ENCODE data around the gene CTDNEP1.
A peak's percentile ranks its signal among the peaks of the same experiment; 100 is the strongest.

CTDNEP1 gene

GRCh38 chr17:7251661-7252175 is at the start of gene CTDNEP1:
TSS of gene CTDNEP1 (minus strand) at chr17:7251734. CDS start at chr17:7251296, 438 bp downstream.
- peak; percentile 94 for DNase-seq

- peak; percentile 24 for DNase-seq
Observed at GRCh38 chr17:7296189-7296861, 44.8 kb upstream of the CTDNEP1 start.

- DNase-seq: no peak
Observed at GRCh38 chr17:7295230-7296180, 44.0 kb upstream of the CTDNEP1 start.

GRCh38 chr17:7294614-7295153 is 43.1 kb upstream of the CTDNEP1 start, which contains the start of gene YBX2:
TSS of gene YBX2 (minus strand) at chr17:7294639. CDS start at chr17:7294500, 139 bp downstream.
- peak; percentile 86 for DNase-seq

GRCh38 chr17:7293816-7294613 is 42.5 kb upstream of the CTDNEP1 start:
- DNase-seq: no peak

GRCh38 chr17:7293159-7293558 is 41.6 kb upstream of the CTDNEP1 start:
- DNase-seq: no peak

GRCh38 chr17:7292729-7293128 is 41.2 kb upstream of the CTDNEP1 start:
- no peak for DNase-seq

GRCh38 chr17:7292194-7292593 is 40.7 kb upstream of the CTDNEP1 start:
- DNase-seq: no peak

- no peak for DNase-seq
Observed at GRCh38 chr17:7290685-7291084, 39.2 kb upstream of the CTDNEP1 start.

GRCh38 chr17:7290166-7290565 is 38.6 kb upstream of the CTDNEP1 start:
- DNase-seq: no peak

- DNase-seq: no peak
Observed at GRCh38 chr17:7289256-7290032, 37.9 kb upstream of the CTDNEP1 start.

- DNase-seq: no peak
Observed at GRCh38 chr17:7285679-7286078, 34.1 kb upstream of the CTDNEP1 start.

GRCh38 chr17:7284911-7285310 is 33.4 kb upstream of the CTDNEP1 start:
- DNase-seq: no peak

- no peak for DNase-seq
Observed at GRCh38 chr17:7283471-7284216, 32.1 kb upstream of the CTDNEP1 start.

GRCh38 chr17:7282752-7283321 is 31.3 kb upstream of the CTDNEP1 start:
- DNase-seq: no peak

GRCh38 chr17:7281953-7282751 is 30.6 kb upstream of the CTDNEP1 start:
- no peak for DNase-seq

- DNase-seq: peak; percentile 73
Observed at GRCh38 chr17:7281074-7281952, 29.8 kb upstream of the CTDNEP1 start, which contains the start of gene SLC2A4. TSS of gene SLC2A4 (plus strand) at chr17:7281718. CDS start at chr17:7281935, 217 bp downstream.

GRCh38 chr17:7280519-7281073 is 29.1 kb upstream of the CTDNEP1 start:
- DNase-seq: peak; percentile 79
